HEK293T (cell line): ENCODE results near the gene ZNF780B.
A peak's percentile ranks its signal among the peaks of the same experiment; 100 is the strongest.

ENCODE experiments used
- CTCF ChIA-PET: fragments of 350-600 bp; formaldehyde crosslinking; extraction: SDS; loops from one replicate; lab custom pipeline; 2021; ENCODE audit warnings: antibody characterized with exemption, inconsistent platforms; lab: Yijun Ruan, JAX
- POLR2A ChIA-PET: fragments of 350-600 bp; formaldehyde crosslinking; extraction: SDS; loops from one replicate; lab custom pipeline; 2020; ENCODE audit warnings: antibody characterized with exemption, inconsistent platforms; lab: Yijun Ruan, JAX
- DNase-seq: peaks from one replicate; pipeline ENCODE4 v3.0.0; 2012; ENCODE audit warnings: mixed read lengths; ENCODE audit errors: extremely low spot score
- ARNT ChIP-seq: fragments of 450-650 bp; IDR thresholded peaks from 2 replicates; pipeline ENCODE4 v1.6.1; 2017; ENCODE audit warnings: mild to moderate bottlenecking
- BHLHE40 ChIP-seq: fragments of 450-650 bp; IDR thresholded peaks from 2 replicates; pipeline ENCODE4 v1.6.1; 2016; ENCODE audit warnings: mild to moderate bottlenecking, moderate library complexity, borderline replicate concordance
- CTBP1 ChIP-seq: fragments of 450-650 bp; IDR thresholded peaks from 2 replicates; pipeline ENCODE4 v1.6.1; 2016; ENCODE audit warnings: borderline replicate concordance
- ELF4 ChIP-seq: fragments of 450-650 bp; IDR thresholded peaks from 2 replicates; pipeline ENCODE4 v1.6.1; 2017; ENCODE audit warnings: antibody characterized with exemption
- FOXA1 ChIP-seq: fragments of 450-650 bp; IDR thresholded peaks from 2 replicates; pipeline ENCODE4 v1.6.1; 2016; ENCODE audit warnings: mild to moderate bottlenecking
- FOXK2 ChIP-seq: fragments of 450-650 bp; IDR thresholded peaks from 2 replicates; pipeline ENCODE4 v1.6.1; 2016; ENCODE audit warnings: mild to moderate bottlenecking
- FOXM1 ChIP-seq: fragments of 450-650 bp; IDR thresholded peaks from 2 replicates; pipeline ENCODE4 v1.6.1; 2017; ENCODE audit warnings: mild to moderate bottlenecking, borderline replicate concordance
- HDGF ChIP-seq: fragments of 450-650 bp; IDR thresholded peaks from 2 replicates; pipeline ENCODE4 v1.6.1; 2017; ENCODE audit warnings: antibody characterized with exemption, borderline replicate concordance
- L3MBTL2 ChIP-seq: fragments of 450-650 bp; conservative IDR thresholded peaks from 2 replicates; pipeline ENCODE4 v1.6.1; 2016; ENCODE audit warnings: mild to moderate bottlenecking
- LEF1 ChIP-seq: fragments of 450-650 bp; IDR thresholded peaks from 2 replicates; pipeline ENCODE4 v1.6.1; 2017; ENCODE audit warnings: mild to moderate bottlenecking, borderline replicate concordance
- NFRKB ChIP-seq: fragments of 450-650 bp; IDR thresholded peaks from 2 replicates; pipeline ENCODE4 v1.6.1; 2016; ENCODE audit warnings: mild to moderate bottlenecking, moderate library complexity
- SP1 ChIP-seq: fragments of 450-650 bp; IDR thresholded peaks from 2 replicates; pipeline ENCODE4 v1.6.1; 2017
- SUZ12 ChIP-seq: fragments of 450-650 bp; IDR thresholded peaks from 2 replicates; pipeline ENCODE4 v1.6.1; 2016; ENCODE audit warnings: mild to moderate bottlenecking
- TARDBP ChIP-seq: fragments of 450-650 bp; IDR thresholded peaks from 2 replicates; pipeline ENCODE4 v1.6.1; 2016
- ZNF384 ChIP-seq: fragments of 450-650 bp; IDR thresholded peaks from 2 replicates; pipeline ENCODE4 v1.6.1; 2016
- TF ChIP-seq, protein P1 (sequence below): fragments of 450-650 bp; IDR thresholded peaks from 2 replicates; pipeline ENCODE4 v1.6.1; 2016

Gene ZNF780B

GRCh38 chr19:39998501-39998900 is 57.5 kb downstream of the ZNF780B start:
- TF ChIP-seq BHLHE40 (no peak), SUZ12 (no peak), SP1 (no peak), FOXK2 (no peak)
- DNase-seq, result no peak
- ChIA-PET POLR2A (no interaction called here), CTCF (no interaction called here)

GRCh38 chr19:39997638-39998216 is 58.3 kb downstream of the ZNF780B start:
- POLR2A ChIA-PET, result interaction anchor here (0.8 to 2.1 kb wide), 4 partner anchors 12 to 93 kb away, joined by 3 to 16 read pairs (median 4); partner anchors contain the start of genes PSMC4 and ZNF780A

DNA sequence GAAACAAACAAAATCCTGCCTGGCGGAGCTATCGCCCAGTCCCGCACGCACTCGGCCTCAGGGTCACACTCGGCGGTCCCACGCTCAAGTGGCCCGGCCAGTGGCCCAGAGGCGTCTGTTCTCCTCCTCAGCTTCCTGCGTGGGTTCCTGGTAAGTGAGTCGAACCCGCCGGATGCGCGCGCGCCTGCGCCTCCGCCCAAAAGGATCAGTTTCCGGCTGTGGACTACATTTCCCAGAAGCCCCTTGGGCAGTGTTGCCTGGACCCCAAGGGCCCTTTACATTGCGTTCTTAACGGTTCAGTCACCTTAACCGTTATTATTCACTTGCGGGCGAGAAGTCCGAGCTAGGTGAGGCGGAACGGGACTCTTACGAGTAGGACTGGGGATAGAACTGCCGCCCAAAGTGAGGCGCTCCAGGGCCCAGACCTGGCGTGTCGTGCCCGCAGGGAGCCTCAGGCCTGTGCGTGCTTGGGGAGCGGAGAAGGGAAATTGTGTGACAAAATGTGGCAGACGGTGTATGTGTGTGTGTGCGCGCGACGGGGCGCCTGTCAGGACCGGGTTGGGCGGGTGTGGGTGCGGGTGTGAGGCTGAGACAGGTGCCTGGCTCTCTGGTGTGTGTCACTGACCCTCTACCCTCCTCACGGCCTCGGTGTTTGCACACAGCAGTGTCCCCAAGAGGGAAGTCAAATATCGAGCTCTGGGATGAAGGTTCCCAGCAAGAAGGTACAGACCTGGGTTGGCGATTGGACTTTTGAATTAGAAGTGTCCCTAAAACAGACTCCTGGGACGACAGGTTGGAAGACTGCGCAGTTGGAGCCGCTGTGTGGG is 59.0 kb downstream of the ZNF780B start, which contains the start of gene ZNF546:
ZNF546 (plus strand) TSS at position 250 of the 827 bp plus-strand sequence. CDS start 1,267 bp downstream, outside the sequence.
- POLR2A ChIA-PET, result interaction anchor here (0.6 to 2.1 kb wide), 6 partner anchors 10 to 94 kb away, joined by 3 to 16 read pairs (median 3); partner anchors contain the start of genes PSMC4 and ZNF780A
- CTCF ChIA-PET, result no interaction called here
- TF ChIP-seq ELF4 (peak; percentile 53), L3MBTL2 (peak; percentile 17; the same call in 1 of the 2 replicates), SP1 (no peak), CTBP1 (no peak), LEF1 (no peak), ARNT (no peak), SUZ12 (no peak), BHLHE40 (no peak)
- TF ChIP-seq, protein P1, sequence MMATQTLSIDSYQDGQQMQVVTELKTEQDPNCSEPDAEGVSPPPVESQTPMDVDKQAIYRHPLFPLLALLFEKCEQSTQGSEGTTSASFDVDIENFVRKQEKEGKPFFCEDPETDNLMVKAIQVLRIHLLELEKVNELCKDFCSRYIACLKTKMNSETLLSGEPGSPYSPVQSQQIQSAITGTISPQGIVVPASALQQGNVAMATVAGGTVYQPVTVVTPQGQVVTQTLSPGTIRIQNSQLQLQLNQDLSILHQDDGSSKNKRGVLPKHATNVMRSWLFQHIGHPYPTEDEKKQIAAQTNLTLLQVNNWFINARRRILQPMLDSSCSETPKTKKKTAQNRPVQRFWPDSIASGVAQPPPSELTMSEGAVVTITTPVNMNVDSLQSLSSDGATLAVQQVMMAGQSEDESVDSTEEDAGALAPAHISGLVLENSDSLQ, result no peak
- peak; percentile 90 for DNase-seq

More at GRCh38 chr19:39997638-39998216, 58.3 kb downstream of the ZNF780B start:
- CTCF ChIA-PET, result no interaction called here
- no peak for DNase-seq
- no peak for TF ChIP-seq ELF4
- TF ChIP-seq HDGF, result no peak
- no peak for TF ChIP-seq SUZ12
- no peak for TF ChIP-seq L3MBTL2

DNA sequence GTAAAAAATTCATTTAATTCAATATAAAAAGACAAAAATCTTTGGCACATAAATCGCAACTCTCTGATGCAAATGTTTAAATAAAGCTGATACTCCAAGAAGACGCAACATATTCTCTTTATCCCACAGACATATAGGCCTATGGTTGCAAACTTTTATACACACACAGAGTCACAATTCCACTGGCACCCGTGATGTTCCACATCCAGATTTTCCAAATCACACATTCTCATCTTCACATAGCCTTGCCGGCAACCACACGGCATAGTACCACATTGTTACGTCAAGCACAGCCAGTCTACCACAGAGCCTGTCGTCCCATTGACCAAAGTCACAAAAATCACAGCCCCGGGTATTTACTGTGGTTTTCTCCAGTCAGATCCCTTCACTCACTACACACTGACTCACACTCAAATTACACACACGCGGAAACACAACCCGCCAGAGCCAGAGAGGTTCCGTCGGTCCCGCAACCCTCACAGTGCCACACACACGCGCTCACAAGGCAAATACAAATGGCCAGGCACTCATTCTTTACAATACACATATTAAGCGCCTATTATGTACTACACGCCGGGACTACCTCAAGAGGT is 59.7 kb downstream of the ZNF780B start:
- POLR2A ChIA-PET, result interaction anchor here (0.6 to 2.1 kb wide), 5 partner anchors 9 to 95 kb away, joined by 3 to 16 read pairs (median 3); partner anchors contain the start of genes PSMC4 and ZNF780A
- DNase-seq, result peak; percentile 36
- TF ChIP-seq TARDBP (peak; percentile 5; the same call in 1 of the 2 replicates), CTBP1 (no peak), SP1 (no peak), L3MBTL2 (peak; percentile 68)
- CTCF ChIA-PET, result no interaction called here

- no peak for DNase-seq
- POLR2A ChIA-PET, result interaction anchor here (2.1 kb wide), 1 partner anchor 17 kb away, joined by 5 read pairs; no protein-coding TSS in a partner anchor
- CTCF ChIA-PET, result no interaction called here
- TF ChIP-seq ELF4 (no peak), L3MBTL2 (no peak), BHLHE40 (no peak), NFRKB (no peak), HDGF (no peak), SUZ12 (no peak), FOXM1 (no peak), ARNT (no peak), ZNF384 (no peak), FOXA1 (no peak), SP1 (no peak), TARDBP (no peak), FOXK2 (no peak), CTBP1 (no peak), LEF1 (no peak)
- TF ChIP-seq, protein P1, result no peak
Observed at GRCh38 chr19:39995794-39996193, 60.2 kb downstream of the ZNF780B start.

DNA sequence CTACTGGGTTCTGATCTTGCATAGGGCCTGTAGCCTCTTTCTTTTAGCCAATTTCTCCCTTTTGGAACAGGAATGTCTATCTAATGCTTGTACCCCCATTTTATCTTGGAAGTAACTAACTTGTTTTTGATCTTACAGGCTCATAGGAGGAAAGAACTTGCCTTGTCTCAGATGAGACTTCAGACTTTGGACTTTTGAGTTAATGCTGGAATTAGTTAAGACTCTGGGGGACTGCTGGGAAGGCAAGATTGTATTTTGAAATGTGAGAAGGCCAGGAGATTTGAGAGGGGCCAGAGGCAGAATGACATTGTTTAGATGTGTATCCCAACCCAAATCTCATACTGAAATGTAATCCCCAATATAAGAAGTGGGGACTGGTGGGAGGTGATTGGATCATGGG is 61.7 kb downstream of the ZNF780B start:
- ChIA-PET CTCF (no interaction called here), POLR2A (no interaction called here)
- TF ChIP-seq SUZ12 (no peak), ZNF384 (no peak), FOXA1 (no peak), NFRKB (no peak), FOXM1 (no peak), ELF4 (no peak), FOXK2 (no peak), SP1 (no peak), L3MBTL2 (no peak)
- DNase-seq, result no peak

GRCh38 chr19:39993605-39994004 is 62.4 kb downstream of the ZNF780B start:
- DNase-seq, result no peak
- ChIA-PET POLR2A (no interaction called here), CTCF (no interaction called here)
- TF ChIP-seq L3MBTL2, result no peak
- no peak for TF ChIP-seq BHLHE40
- no peak for TF ChIP-seq FOXA1
- no peak for TF ChIP-seq NFRKB
- TF ChIP-seq CTBP1, result no peak
- TF ChIP-seq, protein P1, result no peak
- TF ChIP-seq TARDBP, result no peak
